DMS79 treated with DMSO at 0.1 percent for 48 hours (cell line): ENCODE measurements around the gene UBR4.
"Not testable (repeated sequence)": the region's sequence is repeated elsewhere in the genome, so short reads cannot be mapped to it uniquely, and the experiment has no call there.

ENCODE experiments used
- DNase-seq: peaks from one replicate; lab custom pipeline; 2025; lab: John Stamatoyannopoulos, UW

Gene UBR4

GRCh38 chr1:19220080-19220846 is 10.2 kb upstream of the UBR4 start:
- DNase-seq, result no peak

- DNase-seq, result no peak
Observed at GRCh38 chr1:19219451-19219850, 9.4 kb upstream of the UBR4 start.

GRCh38 chr1:19216585-19216984 is 6.5 kb upstream of the UBR4 start:
- not testable (repeated sequence) for DNase-seq

- DNase-seq, result no peak
Observed at GRCh38 chr1:19213580-19213979, 3.5 kb upstream of the UBR4 start.

- DNase-seq, result no peak
Observed at GRCh38 chr1:19212167-19212566, 2.1 kb upstream of the UBR4 start.

DNA sequence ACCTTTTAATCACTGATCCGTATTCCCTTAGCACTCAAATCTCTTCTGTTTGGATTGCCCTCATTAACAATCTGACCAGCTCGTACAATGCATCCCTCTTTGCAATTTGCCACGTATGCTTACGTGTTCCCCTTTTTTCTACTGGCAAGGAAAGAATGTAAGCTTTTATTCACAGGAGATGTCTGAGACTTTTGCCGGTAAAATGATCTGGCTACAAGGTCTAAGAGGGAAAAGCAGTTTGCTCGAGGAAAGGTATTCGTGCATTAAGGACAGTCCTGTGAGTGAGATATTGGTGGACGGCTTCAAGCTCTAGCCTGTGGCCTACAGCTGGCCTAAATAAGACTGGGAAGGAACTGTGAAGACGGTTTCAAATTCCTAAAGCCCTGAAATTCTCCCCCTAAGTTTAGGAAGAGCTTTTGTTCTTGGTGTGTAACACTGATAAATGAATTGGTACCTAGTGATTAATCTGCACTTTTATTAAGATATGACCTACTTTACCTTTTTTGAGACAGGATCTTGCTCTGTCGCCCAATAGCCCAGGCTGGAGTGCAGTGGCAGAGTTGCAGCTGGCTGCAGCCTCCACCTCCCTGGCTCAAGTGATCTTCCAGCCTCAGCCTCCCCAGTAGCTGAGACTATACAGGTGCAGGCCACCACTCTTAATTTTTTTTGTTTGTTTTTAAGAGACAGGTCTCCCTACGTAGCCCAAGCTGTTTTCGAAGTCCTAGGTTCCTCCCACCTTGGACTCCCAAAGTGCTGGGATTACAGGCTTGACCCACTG is 895 bp upstream of the UBR4 start:
- peak; percentile 48 for DNase-seq

- no peak for DNase-seq
Observed at GRCh38 chr1:19209439-19209989, 552 bp downstream of the UBR4 start.

GRCh38 chr1:19208710-19209438 is 1.2 kb downstream of the UBR4 start:
- DNase-seq, result no peak

DNA sequence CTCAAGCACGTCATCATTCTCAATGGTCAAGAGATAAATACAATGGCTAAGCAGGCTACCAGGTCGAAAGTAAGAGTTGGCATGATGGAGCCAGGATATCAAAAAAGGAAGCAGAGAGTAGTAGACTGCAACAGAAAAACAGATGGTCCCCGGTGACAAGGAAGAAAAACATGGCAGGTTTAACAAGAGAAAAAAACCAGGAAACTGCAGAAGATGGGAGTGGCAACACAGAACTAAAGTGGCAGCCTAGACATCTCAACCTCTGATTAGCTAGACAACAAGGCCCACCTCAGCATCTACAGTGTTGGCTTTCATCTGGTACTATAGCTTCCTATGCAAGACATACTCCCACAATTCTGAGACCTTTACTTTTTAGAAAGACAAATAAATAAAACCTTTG is 3.1 kb downstream of the UBR4 start:
- no peak for DNase-seq

GRCh38 chr1:19205845-19206244 is 4.2 kb downstream of the UBR4 start:
- DNase-seq, result no peak

DNA sequence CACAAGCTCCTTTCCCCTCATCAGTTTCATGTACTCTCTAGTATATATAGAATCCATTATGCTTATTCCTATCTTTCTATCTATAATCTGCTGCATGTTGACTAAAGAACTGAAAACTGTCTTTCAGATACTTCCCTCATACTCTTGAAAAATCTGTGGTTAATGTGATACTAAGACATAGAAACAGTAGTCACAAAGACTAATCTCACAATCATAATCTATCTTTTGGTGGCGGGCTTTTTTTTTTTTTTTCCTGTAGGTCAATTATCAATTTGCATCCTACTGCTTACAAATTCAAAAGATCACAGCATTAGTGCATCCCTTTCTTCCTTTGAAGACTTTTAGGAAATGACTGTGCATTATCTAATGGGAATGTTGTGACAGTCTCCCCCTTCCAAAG is 4.7 kb downstream of the UBR4 start:
- no peak for DNase-seq

DNA sequence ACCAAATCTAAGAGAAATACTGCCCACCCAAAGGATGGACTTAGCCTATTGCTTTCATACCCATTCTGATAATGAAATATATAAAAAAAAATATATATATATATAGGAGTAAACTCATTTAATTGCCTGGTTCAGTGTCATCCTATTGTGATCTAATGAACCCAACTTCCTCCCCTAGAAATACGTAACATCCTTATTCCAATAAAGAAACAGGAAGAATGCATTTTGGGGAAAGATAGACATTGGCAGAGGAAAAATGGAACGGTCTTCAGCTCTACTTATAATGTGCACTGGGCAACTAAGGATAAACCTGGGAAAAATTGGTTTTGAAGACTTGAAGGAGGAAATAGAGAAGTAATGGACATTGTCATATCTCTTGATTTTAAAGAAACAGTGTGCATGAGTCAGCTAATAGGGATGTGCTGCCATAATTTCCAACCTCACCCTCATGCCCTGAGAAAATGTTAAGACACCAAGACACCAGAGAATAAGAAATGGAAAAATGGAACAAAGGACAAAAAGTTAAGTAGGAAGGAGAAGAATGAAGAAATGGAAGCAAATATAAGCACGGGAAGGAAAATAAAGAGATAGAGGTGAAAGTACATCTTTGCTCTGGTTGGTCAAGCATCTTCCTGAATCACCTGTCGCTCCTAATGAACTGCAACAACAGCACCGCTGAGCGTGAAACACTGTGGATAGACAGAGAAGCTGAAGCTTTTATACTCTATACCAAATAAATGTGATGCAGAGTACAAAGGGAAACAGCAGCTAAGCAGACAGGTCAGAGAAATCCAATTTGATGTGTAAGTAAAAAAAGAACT is 5.4 kb downstream of the UBR4 start:
- no peak for DNase-seq

DNA sequence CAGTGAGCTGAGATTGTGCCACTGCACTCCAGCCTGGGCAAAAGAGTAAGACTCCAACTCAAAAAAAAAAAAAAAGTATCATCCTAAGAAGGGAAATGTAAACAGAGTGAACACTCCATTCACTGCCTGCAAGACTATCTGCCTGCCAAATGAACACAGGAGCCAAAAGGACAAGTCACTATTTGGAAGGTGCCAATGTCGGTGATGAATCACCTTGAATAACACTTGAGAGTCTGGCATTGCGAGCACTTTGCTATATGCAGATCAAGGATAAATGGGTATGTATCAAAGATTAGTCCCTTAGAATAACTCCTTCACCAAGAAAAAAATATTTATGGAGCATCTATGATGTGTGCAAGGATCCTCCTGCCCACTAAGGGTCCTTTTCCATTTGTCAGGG is 6.6 kb downstream of the UBR4 start:
- no peak for DNase-seq

- no peak for DNase-seq
Observed at GRCh38 chr1:19202396-19202795, 7.7 kb downstream of the UBR4 start.

- DNase-seq, result no peak
Observed at GRCh38 chr1:19199969-19200604, 10.0 kb downstream of the UBR4 start.

DNA sequence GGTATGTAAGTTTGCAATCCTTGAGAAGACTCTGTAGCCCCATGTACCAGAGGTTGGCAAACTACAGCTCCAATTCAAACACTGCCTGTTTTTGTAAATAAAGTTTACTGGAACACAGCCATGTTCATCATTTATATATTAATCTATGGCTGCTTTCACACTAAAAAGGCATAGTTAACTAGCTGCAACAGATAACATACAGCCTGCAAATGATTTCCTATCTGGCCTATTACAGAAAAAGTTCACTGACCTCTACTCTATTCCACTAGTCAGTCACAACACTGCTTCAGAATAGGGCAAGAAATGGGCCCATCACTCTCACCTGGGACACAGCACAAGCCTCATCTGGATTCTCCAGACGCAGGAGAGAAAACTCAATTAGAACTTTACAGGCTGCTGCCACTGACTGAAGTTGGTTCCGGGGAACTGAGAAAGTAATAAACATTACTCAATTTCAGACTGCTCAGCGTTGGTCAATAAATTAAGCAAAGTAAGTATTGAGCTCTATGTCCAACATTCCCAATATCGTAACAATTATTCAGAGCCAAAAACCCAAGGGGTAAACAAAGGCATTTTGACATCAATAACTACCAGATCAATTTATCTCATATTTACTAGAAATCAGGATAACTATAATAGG is 10.6 kb downstream of the UBR4 start:
- DNase-seq, result no peak

- no peak for DNase-seq
Observed at GRCh38 chr1:19198820-19199219, 11.2 kb downstream of the UBR4 start.

- no peak for DNase-seq
Observed at GRCh38 chr1:19197845-19198244, 12.2 kb downstream of the UBR4 start.

- no peak for DNase-seq
Observed at GRCh38 chr1:19196331-19196730, 13.7 kb downstream of the UBR4 start.

- DNase-seq, result no peak
Observed at GRCh38 chr1:19193004-19193403, 17.1 kb downstream of the UBR4 start.

- DNase-seq, result no peak
Observed at GRCh38 chr1:19191811-19192210, 18.3 kb downstream of the UBR4 start.
